Activated naive CD8-positive, alpha-beta T cell treated with anti-CD3 and anti-CD28 coated beads, Interleukin-2, amount 50 U/mL, for 24 hours (primary cell): ENCODE results near the gene MPRIP.

Experiments used
- ATAC-seq: fragments of 150-1000 bp; cut with Tn5 transposase; one replicate; pipeline ENCODE4 v1.10.0; 2021
- DNase-seq: peaks from one replicate; pipeline ENCODE4 v3.0.0; 2021
- H3K27ac Mint-ChIP-seq: one replicate; pipeline ENCODE4 v1.8.0; 2021; ENCODE audit warnings: mild to moderate bottlenecking, mixed read lengths
- H3K27me3 Mint-ChIP-seq: one replicate; pipeline ENCODE4 v1.8.0; 2021; ENCODE audit warnings: mixed read lengths
- H3K36me3 Mint-ChIP-seq: one replicate; pipeline ENCODE4 v1.8.0; 2021; ENCODE audit warnings: low read depth, mixed read lengths
- H3K4me1 Mint-ChIP-seq: one replicate; pipeline ENCODE4 v1.8.0; 2021; ENCODE audit warnings: mixed read lengths
- H3K4me3 Mint-ChIP-seq: one replicate; pipeline ENCODE4 v1.8.0; 2021; ENCODE audit warnings: mild to moderate bottlenecking, moderate library complexity, mixed read lengths
- H3K9me3 Mint-ChIP-seq: one replicate; pipeline ENCODE4 v1.8.0; 2021; ENCODE audit warnings: mixed read lengths

Gene MPRIP

GRCh38 chr17:17196776-17197175 lies 154.5 kb downstream of the MPRIP start:
- H3K36me3 Mint-ChIP-seq, result peaks cover 8% of the 10 kb centered on the region
- no peak overlapping the region for H3K27ac Mint-ChIP-seq
- ATAC-seq (no peak), DNase-seq (no peak)
- H3K9me3 Mint-ChIP-seq, result no peaks in the 10 kb centered on the region
- H3K4me3 Mint-ChIP-seq, result no peak overlapping the region
- no peaks in the 10 kb centered on the region for H3K27me3 Mint-ChIP-seq
- peaks cover 9% of the 10 kb centered on the region for H3K4me1 Mint-ChIP-seq

GRCh38 chr17:17198281-17198680 lies 156.0 kb downstream of the MPRIP start:
- Mint-ChIP-seq H3K27me3 (no peaks in the 10 kb centered on the region), H3K4me1 (peaks cover 11% of the 10 kb centered on the region), H3K36me3 (peaks cover 17% of the 10 kb centered on the region), H3K9me3 (no peaks in the 10 kb centered on the region), H3K27ac (no peak overlapping the region), H3K4me3 (no peak overlapping the region)
- ATAC-seq (no peak), DNase-seq (no peak)

- H3K27me3 Mint-ChIP-seq, result no peaks in the 10 kb centered on the region
- no peak overlapping the region for H3K4me3 Mint-ChIP-seq
- DNase-seq (no peak), ATAC-seq (no peak)
- H3K36me3 Mint-ChIP-seq, result peaks cover 26% of the 10 kb centered on the region
- H3K27ac Mint-ChIP-seq, result no peak overlapping the region
- H3K9me3 Mint-ChIP-seq, result no peaks in the 10 kb centered on the region
- peaks cover 27% of the 10 kb centered on the region for H3K4me1 Mint-ChIP-seq
Measured at GRCh38 chr17:17200311-17200710, 158.1 kb downstream of the MPRIP start.

- Mint-ChIP-seq H3K27me3 (no peaks in the 10 kb centered on the region), H3K4me1 (peaks cover 31% of the 10 kb centered on the region), H3K27ac (no peak overlapping the region), H3K9me3 (no peaks in the 10 kb centered on the region), H3K36me3 (peaks cover 26% of the 10 kb centered on the region), H3K4me3 (no peak overlapping the region)
- DNase-seq (no peak), ATAC-seq (no peak)
Measured at GRCh38 chr17:17200831-17201230, 158.6 kb downstream of the MPRIP start.

GRCh38 chr17:17201271-17201670 lies 159.0 kb downstream of the MPRIP start:
- Mint-ChIP-seq H3K4me1 (peaks cover 31% of the 10 kb centered on the region), H3K27ac (no peak overlapping the region), H3K27me3 (no peaks in the 10 kb centered on the region), H3K9me3 (no peaks in the 10 kb centered on the region), H3K36me3 (peaks cover 26% of the 10 kb centered on the region), H3K4me3 (no peak overlapping the region)
- no peak for DNase-seq
- no peak for ATAC-seq

GRCh38 chr17:17201907-17202306 lies 159.7 kb downstream of the MPRIP start:
- ATAC-seq (no peak), DNase-seq (no peak)
- H3K4me1 Mint-ChIP-seq, result peaks cover 28% of the 10 kb centered on the region
- H3K27me3 Mint-ChIP-seq, result no peaks in the 10 kb centered on the region
- H3K27ac Mint-ChIP-seq, result no peak overlapping the region
- H3K9me3 Mint-ChIP-seq, result no peaks in the 10 kb centered on the region
- H3K4me3 Mint-ChIP-seq, result no peak overlapping the region
- peaks cover 26% of the 10 kb centered on the region for H3K36me3 Mint-ChIP-seq

GRCh38 chr17:17203173-17203730 lies 161.0 kb downstream of the MPRIP start:
- no peaks in the 10 kb centered on the region for H3K9me3 Mint-ChIP-seq
- H3K4me3 Mint-ChIP-seq, result peak overlapping the region; percentile 87
- no peak for DNase-seq
- peak overlapping the region; percentile 96 for H3K27ac Mint-ChIP-seq
- H3K4me1 Mint-ChIP-seq, result peaks cover 21% of the 10 kb centered on the region
- H3K36me3 Mint-ChIP-seq, result peaks cover 26% of the 10 kb centered on the region
- no peaks in the 10 kb centered on the region for H3K27me3 Mint-ChIP-seq
- ATAC-seq, result no peak

GRCh38 chr17:17204041-17204591 lies 161.9 kb downstream of the MPRIP start:
- peak overlapping the region; percentile 96 for H3K27ac Mint-ChIP-seq
- no peaks in the 10 kb centered on the region for H3K27me3 Mint-ChIP-seq
- no peaks in the 10 kb centered on the region for H3K9me3 Mint-ChIP-seq
- no peak for DNase-seq
- no peak for ATAC-seq
- peaks cover 26% of the 10 kb centered on the region for H3K36me3 Mint-ChIP-seq
- H3K4me3 Mint-ChIP-seq, result peak overlapping the region; percentile 87
- H3K4me1 Mint-ChIP-seq, result peaks cover 21% of the 10 kb centered on the region

- DNase-seq, result no peak
- H3K4me1 Mint-ChIP-seq, result peaks cover 21% of the 10 kb centered on the region
- peaks cover 26% of the 10 kb centered on the region for H3K36me3 Mint-ChIP-seq
- peak overlapping the region; percentile 96 for H3K27ac Mint-ChIP-seq
- peak overlapping the region; percentile 87 for H3K4me3 Mint-ChIP-seq
- no peaks in the 10 kb centered on the region for H3K27me3 Mint-ChIP-seq
- H3K9me3 Mint-ChIP-seq, result no peaks in the 10 kb centered on the region
- ATAC-seq, result no peak
Measured at GRCh38 chr17:17204635-17205231, 162.5 kb downstream of the MPRIP start.

GRCh38 chr17:17205368-17206123 lies 163.3 kb downstream of the MPRIP start:
- no peaks in the 10 kb centered on the region for H3K9me3 Mint-ChIP-seq
- DNase-seq (peak; percentile 75), ATAC-seq (peak; percentile 67)
- H3K36me3 Mint-ChIP-seq, result peaks cover 26% of the 10 kb centered on the region
- H3K4me3 Mint-ChIP-seq, result peak overlapping the region; percentile 87
- peaks cover 21% of the 10 kb centered on the region for H3K4me1 Mint-ChIP-seq
- H3K27ac Mint-ChIP-seq, result peak overlapping the region; percentile 96
- H3K27me3 Mint-ChIP-seq, result no peaks in the 10 kb centered on the region

- DNase-seq (peak; percentile 91), ATAC-seq (peak; percentile 58)
- Mint-ChIP-seq H3K27me3 (no peaks in the 10 kb centered on the region), H3K9me3 (no peaks in the 10 kb centered on the region), H3K4me3 (peak within 1 kb of the TSS; percentile 87), H3K36me3 (peaks cover 21% of the 10 kb centered on the region), H3K4me1 (peaks cover 21% of the 10 kb centered on the region), H3K27ac (peak within 1 kb of the TSS; percentile 96)
Measured at GRCh38 chr17:17206124-17206912, 164.1 kb downstream of the MPRIP start, which contains the start of gene PLD6. PLD6 (minus strand) TSS chr17:17206333; CDS start chr17:17206286, 47 bp downstream.

- Mint-ChIP-seq H3K36me3 (peaks cover 18% of the 10 kb centered on the region), H3K27ac (no peak overlapping the region), H3K4me1 (peaks cover 21% of the 10 kb centered on the region), H3K27me3 (no peaks in the 10 kb centered on the region), H3K9me3 (no peaks in the 10 kb centered on the region), H3K4me3 (peak overlapping the region; percentile 42)
- DNase-seq (no peak), ATAC-seq (peak; percentile 5)
Measured at GRCh38 chr17:17206913-17207335, 164.7 kb downstream of the MPRIP start.

GRCh38 chr17:17207998-17208397 lies 165.7 kb downstream of the MPRIP start:
- DNase-seq (no peak), ATAC-seq (no peak)
- Mint-ChIP-seq H3K36me3 (peaks cover 12% of the 10 kb centered on the region), H3K9me3 (no peaks in the 10 kb centered on the region), H3K27ac (no peak overlapping the region), H3K4me3 (no peak overlapping the region), H3K27me3 (no peaks in the 10 kb centered on the region), H3K4me1 (peaks cover 21% of the 10 kb centered on the region)

GRCh38 chr17:17213775-17214174 lies 171.5 kb downstream of the MPRIP start:
- no peak for ATAC-seq
- H3K4me1 Mint-ChIP-seq, result no peaks in the 10 kb centered on the region
- no peak for DNase-seq
- no peaks in the 10 kb centered on the region for H3K27me3 Mint-ChIP-seq
- H3K4me3 Mint-ChIP-seq, result no peak overlapping the region
- peaks cover 8% of the 10 kb centered on the region for H3K36me3 Mint-ChIP-seq
- H3K9me3 Mint-ChIP-seq, result no peaks in the 10 kb centered on the region
- H3K27ac Mint-ChIP-seq, result no peak overlapping the region
